Stimulated activated CD8-positive, alpha-beta memory T cell treated with anti-CD3 and anti-CD28 coated beads, Interleukin-4, amount 100 ng/mL, for 24 hours (primary cell): ENCODE results near the gene DRD2.

Experiments used
- DNase-seq: peaks from one replicate; pipeline ENCODE4 v3.0.0-alpha.2; 2020; ENCODE audit warnings: low read depth

DRD2 gene

DNA sequence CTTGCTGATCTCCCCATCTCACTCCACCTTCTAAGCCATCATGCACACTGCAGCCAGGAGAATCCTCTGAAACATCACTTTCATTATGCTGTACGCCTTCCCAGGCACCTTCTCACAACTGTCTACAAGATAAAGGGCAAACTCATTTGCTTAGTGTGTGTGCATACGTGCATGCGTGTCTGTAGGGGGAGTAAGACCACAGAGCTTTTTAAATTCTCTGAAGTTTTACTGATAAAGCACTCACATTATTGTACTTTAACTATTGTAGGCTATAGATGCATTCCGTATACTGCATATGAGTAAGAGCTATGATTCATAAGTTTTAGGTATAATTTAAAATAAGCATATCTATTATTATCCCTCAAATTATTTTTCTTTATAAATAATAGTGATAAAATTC, 102.9 kb downstream of the DRD2 start:
- no peak for DNase-seq

- no peak for DNase-seq
Measured at GRCh38 chr11:113370634-113371033, 104.6 kb downstream of the DRD2 start.

- no peak for DNase-seq
Measured at GRCh38 chr11:113369411-113369810, 105.8 kb downstream of the DRD2 start.

GRCh38 chr11:113365895-113366294, 109.3 kb downstream of the DRD2 start:
- DNase-seq, result no peak

DNA sequence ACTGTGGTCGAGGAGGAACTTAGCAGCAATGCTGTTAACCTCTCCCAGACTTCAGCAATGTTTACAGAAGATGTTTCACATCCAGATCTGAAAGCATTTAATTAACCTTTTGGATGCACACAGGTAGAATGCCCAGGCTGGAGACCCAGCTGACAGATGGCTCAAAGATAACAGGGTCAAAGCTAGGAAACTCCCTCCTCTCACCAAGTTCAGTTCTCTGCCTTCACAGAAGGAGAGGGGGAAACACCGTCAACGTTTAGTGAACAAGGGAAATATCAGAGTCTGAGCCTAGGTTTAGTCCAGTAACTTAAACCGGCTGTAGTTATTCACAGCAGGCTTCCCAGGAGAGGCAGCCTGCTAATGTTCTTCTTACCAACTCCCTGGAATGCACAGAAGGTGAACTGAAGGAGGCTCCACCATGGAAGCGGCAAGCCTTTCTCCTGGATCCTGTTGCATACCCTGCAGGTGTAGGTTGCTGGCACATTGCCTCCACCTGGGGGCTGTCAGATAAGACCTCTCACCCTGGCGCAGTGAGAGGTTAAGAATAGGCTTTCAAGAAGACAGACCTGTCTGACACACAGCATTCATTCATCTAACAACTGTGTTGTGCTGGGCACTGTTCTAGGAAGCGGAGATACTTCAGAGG, 111.1 kb downstream of the DRD2 start:
- DNase-seq, result no peak

- DNase-seq, result no peak
Measured at GRCh38 chr11:113363406-113363805, 111.8 kb downstream of the DRD2 start.
